HepG2 (cell line): ENCODE results near the gene CBX2. TPM values are rescaled to one million over a fixed set of nuclear protein-coding genes. Genes with fewer than 3 reads are reported as not detected.
A peak's percentile ranks its signal among the peaks of the same experiment; 100 is the strongest.

Source experiments
- SNAPC2 ChIP-seq: sonication (generic); formaldehyde crosslinking; IDR thresholded peaks from 2 replicates; pipeline ENCODE4 v1.8.1; 2022; ENCODE audit warnings: mild to moderate bottlenecking, missing genetic modification reagents
- THYN1 ChIP-seq: sonication (generic); formaldehyde crosslinking; IDR thresholded peaks from 2 replicates; pipeline ENCODE4 v1.8.1; 2023; ENCODE audit warnings: low read depth, mild to moderate bottlenecking, moderate library complexity, missing genetic modification reagents, borderline replicate concordance
- ZFP1 ChIP-seq: IDR thresholded peaks from 2 replicates; pipeline ENCODE4 v1.6.1; 2016
- ZNF260 ChIP-seq: sonication (generic); formaldehyde crosslinking; IDR thresholded peaks from 2 replicates; pipeline ENCODE4 v1.4.0; 2020; ENCODE audit warnings: missing genetic modification reagents, low read depth, mild to moderate bottlenecking, borderline replicate concordance
- ZNF609 ChIP-seq: sonication (generic); formaldehyde crosslinking; IDR thresholded peaks from 2 replicates; pipeline ENCODE4 v1.4.0; 2020; ENCODE audit warnings: mild to moderate bottlenecking, missing genetic modification reagents, borderline replicate concordance
- polyA plus RNA-seq, 8 experiments: library from polyadenylated mRNA; depleted of rRNA in 3 of 8; stranded (reverse) in 7 of 8; unstranded in 1 of 8; fragments of >200 nt; fragmentation: Illumina TruSeq in 4 of 8; extraction: Trizol in 4 of 8; gene quantifications; 2 replicates each; pipeline versions ENCODE4 v1.2.1 to v1.2.3, GENCODE V29; 2011 to 2016; ENCODE audit warnings: low read depth in 4 of 8, missing spikeins in 1 of 8, mixed read lengths in 1 of 8; ENCODE audit not compliant: insufficient read depth in 1 of 8
- total RNA-seq, 5 experiments: library from RNA; depleted of rRNA; stranded (reverse); fragments of >200 nt; fragmentation: Illumina TruSeq; extraction: Trizol; gene quantifications; 2 replicates each; pipeline ENCODE4 v1.2.3, GENCODE V29; 2016; ENCODE audit warnings: low read depth in 1 of 5
- TF ChIP-seq, protein P1 (sequence below): sonication (generic); formaldehyde crosslinking; IDR thresholded peaks from 2 replicates; pipeline ENCODE4 v1.5.0; 2020; ENCODE audit warnings: mild to moderate bottlenecking, missing genetic modification reagents, borderline replicate concordance
- TF ChIP-seq, protein P2 (sequence below): IDR thresholded peaks from 2 replicates; pipeline ENCODE4 v1.6.1; 2012; ENCODE audit warnings: inconsistent platforms
- TF ChIP-seq, protein P3 (sequence below): sonication (generic); formaldehyde crosslinking; IDR thresholded peaks from 2 replicates; pipeline ENCODE4 v1.5.1; 2020; ENCODE audit warnings: mild to moderate bottlenecking, missing genetic modification reagents

CBX2 gene
- total and polyA plus RNA-seq, 2 of the 13 experiments (the other 11 are each of a cell fraction or from before 2014, with no cell fraction given) = 14.5 to 31.1 TPM

GRCh38 chr17:79732804-79733691 lies 44.9 kb upstream of the CBX2 start (continued):
- TF ChIP-seq, protein P1, sequence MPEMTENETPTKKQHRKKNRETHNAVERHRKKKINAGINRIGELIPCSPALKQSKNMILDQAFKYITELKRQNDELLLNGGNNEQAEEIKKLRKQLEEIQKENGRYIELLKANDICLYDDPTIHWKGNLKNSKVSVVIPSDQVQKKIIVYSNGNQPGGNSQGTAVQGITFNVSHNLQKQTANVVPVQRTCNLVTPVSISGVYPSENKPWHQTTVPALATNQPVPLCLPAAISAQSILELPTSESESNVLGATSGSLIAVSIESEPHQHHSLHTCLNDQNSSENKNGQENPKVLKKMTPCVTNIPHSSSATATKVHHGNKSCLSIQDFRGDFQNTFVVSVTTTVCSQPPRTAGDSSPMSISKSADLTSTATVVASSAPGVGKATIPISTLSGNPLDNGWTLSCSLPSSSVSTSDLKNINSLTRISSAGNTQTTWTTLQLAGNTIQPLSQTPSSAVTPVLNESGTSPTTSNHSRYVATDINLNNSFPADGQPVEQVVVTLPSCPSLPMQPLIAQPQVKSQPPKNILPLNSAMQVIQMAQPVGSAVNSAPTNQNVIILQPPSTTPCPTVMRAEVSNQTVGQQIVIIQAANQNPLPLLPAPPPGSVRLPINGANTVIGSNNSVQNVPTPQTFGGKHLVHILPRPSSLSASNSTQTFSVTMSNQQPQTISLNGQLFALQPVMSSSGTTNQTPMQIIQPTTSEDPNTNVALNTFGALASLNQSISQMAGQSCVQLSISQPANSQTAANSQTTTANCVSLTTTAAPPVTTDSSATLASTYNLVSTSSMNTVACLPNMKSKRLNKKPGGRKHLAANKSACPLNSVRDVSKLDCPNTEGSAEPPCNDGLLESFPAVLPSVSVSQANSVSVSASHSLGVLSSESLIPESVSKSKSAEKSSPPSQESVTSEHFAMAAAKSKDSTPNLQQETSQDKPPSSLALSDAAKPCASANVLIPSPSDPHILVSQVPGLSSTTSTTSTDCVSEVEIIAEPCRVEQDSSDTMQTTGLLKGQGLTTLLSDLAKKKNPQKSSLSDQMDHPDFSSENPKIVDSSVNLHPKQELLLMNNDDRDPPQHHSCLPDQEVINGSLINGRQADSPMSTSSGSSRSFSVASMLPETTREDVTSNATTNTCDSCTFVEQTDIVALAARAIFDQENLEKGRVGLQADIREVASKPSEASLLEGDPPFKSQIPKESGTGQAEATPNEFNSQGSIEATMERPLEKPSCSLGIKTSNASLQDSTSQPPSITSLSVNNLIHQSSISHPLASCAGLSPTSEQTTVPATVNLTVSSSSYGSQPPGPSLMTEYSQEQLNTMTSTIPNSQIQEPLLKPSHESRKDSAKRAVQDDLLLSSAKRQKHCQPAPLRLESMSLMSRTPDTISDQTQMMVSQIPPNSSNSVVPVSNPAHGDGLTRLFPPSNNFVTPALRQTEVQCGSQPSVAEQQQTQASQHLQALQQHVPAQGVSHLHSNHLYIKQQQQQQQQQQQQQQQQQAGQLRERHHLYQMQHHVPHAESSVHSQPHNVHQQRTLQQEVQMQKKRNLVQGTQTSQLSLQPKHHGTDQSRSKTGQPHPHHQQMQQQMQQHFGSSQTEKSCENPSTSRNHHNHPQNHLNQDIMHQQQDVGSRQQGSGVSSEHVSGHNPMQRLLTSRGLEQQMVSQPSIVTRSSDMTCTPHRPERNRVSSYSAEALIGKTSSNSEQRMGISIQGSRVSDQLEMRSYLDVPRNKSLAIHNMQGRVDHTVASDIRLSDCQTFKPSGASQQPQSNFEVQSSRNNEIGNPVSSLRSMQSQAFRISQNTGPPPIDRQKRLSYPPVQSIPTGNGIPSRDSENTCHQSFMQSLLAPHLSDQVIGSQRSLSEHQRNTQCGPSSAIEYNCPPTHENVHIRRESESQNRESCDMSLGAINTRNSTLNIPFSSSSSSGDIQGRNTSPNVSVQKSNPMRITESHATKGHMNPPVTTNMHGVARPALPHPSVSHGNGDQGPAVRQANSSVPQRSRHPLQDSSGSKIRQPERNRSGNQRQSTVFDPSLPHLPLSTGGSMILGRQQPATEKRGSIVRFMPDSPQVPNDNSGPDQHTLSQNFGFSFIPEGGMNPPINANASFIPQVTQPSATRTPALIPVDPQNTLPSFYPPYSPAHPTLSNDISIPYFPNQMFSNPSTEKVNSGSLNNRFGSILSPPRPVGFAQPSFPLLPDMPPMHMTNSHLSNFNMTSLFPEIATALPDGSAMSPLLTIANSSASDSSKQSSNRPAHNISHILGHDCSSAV = no peak
- TF ChIP-seq ZFP1 (CRISPR knock-in tag) (no peak), SNAPC2 (peak; percentile 80; the same call in 1 of the 2 replicates), ZNF609 (CRISPR knock-in tag) (no peak; the same call in 1 of the 2 replicates), THYN1 (CRISPR knock-in tag) (no peak), ZNF260 (CRISPR knock-in tag) (no peak)
- TF ChIP-seq, protein P2, sequence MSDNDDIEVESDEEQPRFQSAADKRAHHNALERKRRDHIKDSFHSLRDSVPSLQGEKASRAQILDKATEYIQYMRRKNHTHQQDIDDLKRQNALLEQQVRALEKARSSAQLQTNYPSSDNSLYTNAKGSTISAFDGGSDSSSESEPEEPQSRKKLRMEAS = peak; percentile 91
- TF ChIP-seq, protein P3, sequence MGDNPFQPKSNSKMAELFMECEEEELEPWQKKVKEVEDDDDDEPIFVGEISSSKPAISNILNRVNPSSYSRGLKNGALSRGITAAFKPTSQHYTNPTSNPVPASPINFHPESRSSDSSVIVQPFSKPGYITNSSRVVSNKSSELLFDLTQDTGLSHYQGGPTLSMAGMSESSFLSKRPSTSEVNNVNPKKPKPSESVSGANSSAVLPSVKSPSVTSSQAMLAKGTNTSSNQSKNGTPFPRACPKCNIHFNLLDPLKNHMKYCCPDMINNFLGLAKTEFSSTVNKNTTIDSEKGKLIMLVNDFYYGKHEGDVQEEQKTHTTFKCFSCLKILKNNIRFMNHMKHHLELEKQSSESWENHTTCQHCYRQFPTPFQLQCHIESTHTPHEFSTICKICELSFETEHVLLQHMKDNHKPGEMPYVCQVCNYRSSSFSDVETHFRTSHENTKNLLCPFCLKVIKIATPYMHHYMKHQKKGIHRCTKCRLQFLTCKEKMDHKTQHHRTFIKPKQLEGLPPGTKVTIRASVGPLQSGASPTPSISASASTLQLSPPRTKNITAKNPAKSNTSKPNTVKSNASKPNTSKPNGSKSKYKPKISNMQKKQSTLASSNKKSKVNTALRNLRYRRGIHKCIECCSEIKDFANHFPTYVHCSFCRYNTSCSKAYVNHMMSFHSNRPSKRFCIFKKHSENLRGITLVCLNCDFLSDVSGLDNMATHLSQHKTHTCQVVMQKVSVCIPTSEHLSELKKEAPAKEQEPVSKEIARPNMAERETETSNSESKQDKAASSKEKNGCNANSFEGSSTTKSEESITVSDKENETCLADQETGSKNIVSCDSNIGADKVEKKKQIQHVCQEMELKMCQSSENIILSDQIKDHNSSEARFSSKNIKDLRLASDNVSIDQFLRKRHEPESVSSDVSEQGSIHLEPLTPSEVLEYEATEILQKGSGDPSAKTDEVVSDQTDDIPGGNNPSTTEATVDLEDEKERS (CRISPR knock-in tag) = peak; percentile 64; the same call in 1 of the 2 replicates
